GM12874 (cell line): Measurements from ENCODE around the gene GABRR1.

Experiments
- CTCF ChIP-seq: IDR thresholded peaks from 2 replicates; pipeline ENCODE4 v1.5.1; 2011; ENCODE audit warnings: low read depth, mild to moderate bottlenecking, control low read depth, low read length, moderate library complexity; ENCODE audit not compliant: insufficient read depth

Gene GABRR1

GRCh38 chr6:89217299-89217910 is at the start of gene GABRR1:
GABRR1 (minus strand) TSS chr6:89217358; CDS start chr6:89217322, 36 bp downstream.
- TF ChIP-seq CTCF, result no peak

- TF ChIP-seq CTCF, result no peak
Measured at GRCh38 chr6:89264296-89264695, 47.1 kb upstream of the GABRR1 start.

GRCh38 chr6:89260832-89261231 is 43.7 kb upstream of the GABRR1 start:
- no peak for TF ChIP-seq CTCF

GRCh38 chr6:89260310-89260709 is 43.2 kb upstream of the GABRR1 start:
- no peak for TF ChIP-seq CTCF

GRCh38 chr6:89258912-89259311 is 41.8 kb upstream of the GABRR1 start:
- no peak for TF ChIP-seq CTCF

- no peak for TF ChIP-seq CTCF
Measured at GRCh38 chr6:89257781-89258180, 40.6 kb upstream of the GABRR1 start.

- no peak for TF ChIP-seq CTCF
Measured at GRCh38 chr6:89257346-89257745, 40.2 kb upstream of the GABRR1 start.
